Fibroblast of lung (primary cell): ENCODE measurements around the gene SPTBN2.

ENCODE experiments used
- EZH2 ChIP-seq: IDR thresholded peaks from 2 replicates; pipeline ENCODE4 v1.5.1; 2012; ENCODE audit warnings: low read length, control low read depth, mild to moderate bottlenecking; ENCODE audit errors: missing control alignments
- TF ChIP-seq, protein P1 (sequence below), 2 donors: IDR thresholded peaks in 1 of 2; conservative IDR thresholded peaks in 1 of 2; 1 replicate in 1 of 2; 2 replicates in 1 of 2; pipeline ENCODE4 v1.5.1; 2011 to 2012; ENCODE audit warnings: low read length in 2 of 2, control low read depth in 1 of 2, inconsistent platforms in 1 of 2, low read depth in 1 of 2, mild to moderate bottlenecking in 1 of 2

DNA sequence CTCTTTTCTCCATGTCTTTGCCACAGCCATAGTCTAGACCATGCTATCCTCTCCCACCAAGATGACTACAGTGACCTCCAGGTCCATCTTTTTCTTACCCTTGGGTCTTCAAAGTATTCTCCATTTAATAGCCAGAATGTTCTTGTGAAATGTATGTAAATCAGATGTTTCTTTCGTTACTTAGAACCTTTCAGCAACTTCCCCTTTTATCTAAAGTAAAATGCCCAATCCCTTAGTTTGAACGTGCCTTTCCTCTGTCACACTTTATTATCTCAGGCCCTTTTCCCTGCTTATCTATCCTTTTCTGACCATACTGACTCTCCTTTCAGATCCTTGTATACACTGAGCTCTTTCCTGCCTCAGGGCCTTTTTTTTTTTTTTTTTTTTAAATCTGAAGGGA is 69.3 kb downstream of the SPTBN2 start:
- no peak for TF ChIP-seq EZH2
- TF ChIP-seq, protein P1, sequence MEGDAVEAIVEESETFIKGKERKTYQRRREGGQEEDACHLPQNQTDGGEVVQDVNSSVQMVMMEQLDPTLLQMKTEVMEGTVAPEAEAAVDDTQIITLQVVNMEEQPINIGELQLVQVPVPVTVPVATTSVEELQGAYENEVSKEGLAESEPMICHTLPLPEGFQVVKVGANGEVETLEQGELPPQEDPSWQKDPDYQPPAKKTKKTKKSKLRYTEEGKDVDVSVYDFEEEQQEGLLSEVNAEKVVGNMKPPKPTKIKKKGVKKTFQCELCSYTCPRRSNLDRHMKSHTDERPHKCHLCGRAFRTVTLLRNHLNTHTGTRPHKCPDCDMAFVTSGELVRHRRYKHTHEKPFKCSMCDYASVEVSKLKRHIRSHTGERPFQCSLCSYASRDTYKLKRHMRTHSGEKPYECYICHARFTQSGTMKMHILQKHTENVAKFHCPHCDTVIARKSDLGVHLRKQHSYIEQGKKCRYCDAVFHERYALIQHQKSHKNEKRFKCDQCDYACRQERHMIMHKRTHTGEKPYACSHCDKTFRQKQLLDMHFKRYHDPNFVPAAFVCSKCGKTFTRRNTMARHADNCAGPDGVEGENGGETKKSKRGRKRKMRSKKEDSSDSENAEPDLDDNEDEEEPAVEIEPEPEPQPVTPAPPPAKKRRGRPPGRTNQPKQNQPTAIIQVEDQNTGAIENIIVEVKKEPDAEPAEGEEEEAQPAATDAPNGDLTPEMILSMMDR (conservative IDR thresholded peaks at IDR 0.05 in 1 of 2, IDR thresholded peaks at IDR 0.05 in 1 of 2; ENCODE audit: low read depth in 1 of 2, low read length in 2 of 2): no peak
